ENCODE measurements around the gene MTHFSD. TPM values are rescaled to one million over a fixed set of nuclear protein-coding genes. Genes with fewer than 3 reads are reported as not detected.

Gene MTHFSD
- total and polyA plus RNA-seq, 7 donors: 5.5 to 18.8 (median 10.9) TPM

DNA sequence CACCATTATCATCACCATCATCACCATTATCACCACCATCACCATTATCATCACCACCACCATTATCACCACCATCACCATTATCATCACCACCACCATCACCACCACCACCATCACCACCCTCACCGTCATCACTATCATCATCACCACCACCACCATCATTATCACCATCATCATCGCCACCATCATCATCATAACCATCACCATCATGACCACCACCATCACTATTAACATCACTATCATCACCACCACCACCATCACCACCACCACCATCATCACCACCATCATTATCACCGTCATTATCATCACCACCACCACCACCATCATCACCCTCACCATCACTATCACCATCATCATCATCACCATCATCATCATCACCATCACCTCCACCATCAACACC, 32.5 kb upstream of the MTHFSD start:
- Histone ChIP-seq H3K4me1 (no peaks in the 10 kb centered on the region), H3K27ac (no peak overlapping the region), H3K27me3 (peaks cover 0 to 83% (median 28%) of the 10 kb centered on the region in 3 donors), H3K9me3 (no peaks in the 10 kb centered on the region), H3K4me3 (no peak overlapping the region), H3K36me3 (no peaks in the 10 kb centered on the region)
- intact Hi-C loops (cut with DNase I): no loop called here
- WGBS, 2 donors: 89 to 90% methylated on average over 3 of the region's 3 CpGs
- no peak for DNase-seq
- TF ChIP-seq POLR2A (IDR thresholded peaks at IDR 0.05): no peak
- TF ChIP-seq POLR2AphosphoS5 (IDR thresholded peaks at IDR 0.05): no peak
- TF ChIP-seq, protein P1, sequence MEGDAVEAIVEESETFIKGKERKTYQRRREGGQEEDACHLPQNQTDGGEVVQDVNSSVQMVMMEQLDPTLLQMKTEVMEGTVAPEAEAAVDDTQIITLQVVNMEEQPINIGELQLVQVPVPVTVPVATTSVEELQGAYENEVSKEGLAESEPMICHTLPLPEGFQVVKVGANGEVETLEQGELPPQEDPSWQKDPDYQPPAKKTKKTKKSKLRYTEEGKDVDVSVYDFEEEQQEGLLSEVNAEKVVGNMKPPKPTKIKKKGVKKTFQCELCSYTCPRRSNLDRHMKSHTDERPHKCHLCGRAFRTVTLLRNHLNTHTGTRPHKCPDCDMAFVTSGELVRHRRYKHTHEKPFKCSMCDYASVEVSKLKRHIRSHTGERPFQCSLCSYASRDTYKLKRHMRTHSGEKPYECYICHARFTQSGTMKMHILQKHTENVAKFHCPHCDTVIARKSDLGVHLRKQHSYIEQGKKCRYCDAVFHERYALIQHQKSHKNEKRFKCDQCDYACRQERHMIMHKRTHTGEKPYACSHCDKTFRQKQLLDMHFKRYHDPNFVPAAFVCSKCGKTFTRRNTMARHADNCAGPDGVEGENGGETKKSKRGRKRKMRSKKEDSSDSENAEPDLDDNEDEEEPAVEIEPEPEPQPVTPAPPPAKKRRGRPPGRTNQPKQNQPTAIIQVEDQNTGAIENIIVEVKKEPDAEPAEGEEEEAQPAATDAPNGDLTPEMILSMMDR (IDR thresholded peaks at IDR 0.05): no peak
- no peak for TF ChIP-seq EP300 (IDR thresholded peaks at IDR 0.05)

DNA sequence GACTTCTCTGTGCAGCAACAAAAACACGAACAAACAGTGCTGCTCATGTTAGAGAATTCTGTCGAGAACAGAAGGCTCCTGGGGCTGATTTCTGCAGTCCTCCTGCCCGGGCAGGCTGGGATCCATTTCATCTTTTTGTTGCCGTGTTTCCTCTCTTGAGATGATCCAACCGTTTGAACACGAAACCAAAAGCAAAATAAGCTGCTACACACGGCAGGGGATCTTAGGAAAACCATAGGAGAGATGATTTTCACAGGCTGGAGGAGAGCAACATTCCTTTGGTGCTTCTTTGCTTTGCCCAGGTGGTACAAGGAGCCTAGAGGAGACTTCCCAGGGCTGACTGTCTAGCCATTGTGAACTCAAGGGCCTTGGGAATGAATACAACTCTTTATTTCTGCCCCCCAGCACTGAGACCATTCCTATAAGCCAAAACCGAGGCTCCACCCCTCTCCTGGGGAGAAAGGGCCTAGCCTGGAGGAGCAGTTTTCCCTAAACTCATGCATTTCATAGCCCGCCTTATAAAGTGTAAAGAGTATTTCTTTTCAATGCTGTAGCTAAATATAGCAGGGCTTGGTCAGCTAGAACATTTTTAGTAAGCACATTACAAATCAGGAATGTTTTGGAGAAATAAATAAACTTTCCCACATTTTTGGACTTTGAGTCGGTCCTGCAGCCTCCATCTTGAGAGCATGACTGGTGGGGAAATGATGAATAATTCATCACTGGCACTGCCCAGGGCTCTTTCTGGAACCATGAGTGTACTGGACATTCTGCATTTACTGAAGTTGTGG, 31.0 kb upstream of the MTHFSD start:
- 57 to 75% methylated on average over 10 of the region's 10 CpGs for WGBS, 2 donors
- TF ChIP-seq EP300 (IDR thresholded peaks at IDR 0.05) (no peak), POLR2A (IDR thresholded peaks at IDR 0.05) (no peak), POLR2AphosphoS5 (IDR thresholded peaks at IDR 0.05) (no peak)
- TF ChIP-seq, protein P1 (IDR thresholded peaks at IDR 0.05): no peak
- H3K4me3 ChIP-seq: no peak overlapping the region
- H3K27me3 ChIP-seq: peaks cover 0 to 83% (median 17%) of the 10 kb centered on the region in 3 donors
- H3K27ac ChIP-seq: peak overlapping the region in 1 of 4 donors; percentile 12
- no peaks in the 10 kb centered on the region for H3K4me1 ChIP-seq
- H3K9me3 ChIP-seq: no peaks in the 10 kb centered on the region
- H3K36me3 ChIP-seq: no peaks in the 10 kb centered on the region
- intact Hi-C loops (cut with DNase I): no loop called here
- DNase-seq: no peak

DNA sequence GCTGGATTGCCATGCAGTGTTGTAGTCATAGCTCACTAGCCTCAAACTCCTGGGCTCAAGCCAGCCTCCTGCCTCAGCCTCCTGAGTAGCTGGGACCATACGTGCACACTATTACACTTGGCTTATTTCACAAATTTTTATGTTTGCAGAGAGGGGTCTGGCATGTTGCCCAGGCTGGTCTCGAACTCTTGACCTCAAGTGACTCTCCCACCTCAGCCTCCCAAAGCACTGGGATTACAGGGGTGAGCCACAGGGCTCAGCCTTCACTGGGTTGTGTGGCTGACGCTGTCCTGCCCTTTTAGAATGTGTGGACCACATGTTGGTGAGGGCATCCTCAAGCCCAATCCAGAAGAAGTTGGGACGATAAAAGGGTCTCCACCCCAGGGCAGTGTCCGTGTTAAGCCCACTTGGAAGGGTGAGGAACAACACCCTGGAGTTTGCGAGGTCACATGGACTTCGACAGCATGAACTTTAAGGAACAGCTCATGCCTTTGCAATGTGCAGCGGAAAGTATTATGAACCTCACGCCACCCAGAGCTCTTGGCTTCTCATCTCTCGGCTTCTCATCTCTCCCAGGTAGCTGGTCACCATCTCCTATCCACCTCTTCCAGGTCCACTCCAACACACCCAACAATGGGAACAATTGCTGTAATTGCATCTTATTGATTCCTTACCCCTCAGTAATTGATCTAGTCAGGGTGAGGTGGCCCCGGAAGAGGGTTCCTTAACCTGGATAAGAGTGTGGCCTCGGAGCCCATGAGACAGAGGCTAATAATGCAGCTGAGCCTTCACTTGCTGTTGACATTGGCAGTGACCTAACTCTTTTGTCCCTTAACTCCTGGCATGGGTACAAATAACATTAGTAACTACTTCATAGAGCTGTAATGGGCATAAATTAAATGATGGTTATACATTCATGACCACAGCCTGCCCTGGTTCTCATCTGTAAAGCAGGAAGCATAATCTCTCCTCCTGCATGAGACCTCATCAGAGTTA, 30.0 kb upstream of the MTHFSD start:
- Histone ChIP-seq H3K27ac (no peak overlapping the region), H3K4me3 (no peak overlapping the region), H3K4me1 (no peaks in the 10 kb centered on the region), H3K27me3 (peaks cover 1 to 83% (median 10%) of the 10 kb centered on the region in 3 donors), H3K9me3 (no peaks in the 10 kb centered on the region), H3K36me3 (no peaks in the 10 kb centered on the region)
- intact Hi-C loops (cut with DNase I): no loop called here
- WGBS, 2 donors: 69 to 84% methylated on average over 12 of the region's 12 CpGs
- DNase-seq: no peak
- TF ChIP-seq POLR2A (IDR thresholded peaks at IDR 0.05): no peak
- TF ChIP-seq EP300 (IDR thresholded peaks at IDR 0.05): no peak
- TF ChIP-seq POLR2AphosphoS5 (IDR thresholded peaks at IDR 0.05): no peak
- TF ChIP-seq, protein P1 (IDR thresholded peaks at IDR 0.05): no peak

DNA sequence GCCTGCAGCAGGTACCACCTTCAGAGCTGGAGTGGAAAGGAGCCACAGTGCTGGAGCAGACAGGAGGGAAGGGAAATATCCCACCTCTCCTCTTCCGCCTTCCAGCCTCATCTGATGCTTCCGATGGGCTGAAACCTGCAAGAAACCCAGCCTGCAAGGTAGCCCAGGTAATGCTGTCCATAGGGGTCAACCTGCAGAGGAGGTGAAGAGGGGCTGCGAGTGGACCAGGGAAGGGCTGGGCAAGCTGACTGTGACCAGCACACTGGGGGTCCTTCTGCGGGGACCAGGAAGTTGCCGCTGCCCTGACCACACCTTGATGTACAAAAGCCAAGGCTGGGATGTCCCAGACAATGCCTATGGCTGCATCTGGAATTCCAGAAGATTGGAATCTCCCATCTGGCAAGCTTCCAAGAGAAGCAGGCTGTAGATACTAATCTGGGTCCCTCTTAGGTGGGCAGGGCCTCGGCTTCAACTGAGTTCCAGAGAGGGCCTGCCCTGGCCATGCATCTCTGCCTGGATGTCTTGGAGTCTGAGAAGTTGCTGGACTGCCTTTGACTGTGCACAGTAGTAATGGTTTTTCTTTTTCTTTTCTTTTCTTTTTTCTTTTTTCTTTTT, 29.1 kb upstream of the MTHFSD start:
- H3K4me3 ChIP-seq: no peak overlapping the region
- TF ChIP-seq, protein P1 (IDR thresholded peaks at IDR 0.05): no peak
- TF ChIP-seq EP300 (IDR thresholded peaks at IDR 0.05) (no peak), POLR2A (IDR thresholded peaks at IDR 0.05) (no peak), POLR2AphosphoS5 (IDR thresholded peaks at IDR 0.05) (no peak)
- peaks cover 8 to 83% (median 18%) of the 10 kb centered on the region in 3 donors for H3K27me3 ChIP-seq
- intact Hi-C loops (cut with DNase I): no loop called here
- peaks cover 0 to 6% (median 2%) of the 10 kb centered on the region in 4 donors for H3K4me1 ChIP-seq
- H3K27ac ChIP-seq: no peak overlapping the region
- 78 to 87% methylated on average over 6 of the region's 6 CpGs for WGBS, 2 donors
- no peak for DNase-seq
- no peaks in the 10 kb centered on the region for H3K36me3 ChIP-seq
- H3K9me3 ChIP-seq: no peaks in the 10 kb centered on the region
